Activated CD4-positive, alpha-beta T cell treated with anti-CD3 and anti-CD28 coated beads, Interleukin-2, amount 50 U/mL, for 4 hours (primary cell): ENCODE data around the gene RBBP8NL.

Experiments used
- DNase-seq, 2 experiments: peaks; one replicate each; pipeline ENCODE4 v3.0.0-alpha.2; 2020

The RBBP8NL gene

GRCh38 chr20:62461157-62461556 lies 33.8 kb upstream of the RBBP8NL start:
- no peak for DNase-seq

- DNase-seq = no peak
Measured at GRCh38 chr20:62460678-62461077, 33.3 kb upstream of the RBBP8NL start.

GRCh38 chr20:62459488-62459887 lies 32.1 kb upstream of the RBBP8NL start:
- DNase-seq = no peak

GRCh38 chr20:62458275-62459251 lies 31.2 kb upstream of the RBBP8NL start:
- no peak for DNase-seq

GRCh38 chr20:62457831-62458230 lies 30.5 kb upstream of the RBBP8NL start:
- no peak for DNase-seq

- DNase-seq = no peak
Measured at GRCh38 chr20:62457098-62457497, 29.8 kb upstream of the RBBP8NL start.

- DNase-seq = no peak
Measured at GRCh38 chr20:62455929-62456328, 28.6 kb upstream of the RBBP8NL start.

- no peak for DNase-seq
Measured at GRCh38 chr20:62454904-62455636, 27.7 kb upstream of the RBBP8NL start.

- no peak for DNase-seq
Measured at GRCh38 chr20:62453186-62453808, 26.0 kb upstream of the RBBP8NL start.

- DNase-seq = no peak
Measured at GRCh38 chr20:62452475-62453095, 25.2 kb upstream of the RBBP8NL start.

DNA sequence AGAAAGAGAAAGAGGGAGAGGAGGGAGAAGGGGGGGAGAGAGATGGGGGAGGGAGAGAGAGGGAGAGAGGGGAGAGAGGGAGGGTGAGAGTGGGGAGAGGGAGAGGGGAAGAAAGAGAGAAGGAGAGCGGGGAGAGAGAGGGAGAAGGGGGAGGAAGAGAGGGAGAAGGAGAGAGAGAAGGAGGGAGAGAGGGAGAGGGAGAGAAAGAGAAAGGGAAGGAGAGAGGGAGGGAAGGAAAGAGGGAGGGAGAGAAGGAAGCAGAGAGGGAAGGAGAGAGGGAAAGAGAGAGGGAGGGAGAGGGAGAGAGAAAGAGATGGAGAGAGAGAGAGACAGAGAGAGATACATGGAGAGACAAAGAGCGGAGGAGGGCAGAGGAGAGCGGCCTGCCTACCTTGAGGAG lies 24.6 kb upstream of the RBBP8NL start:
- DNase-seq = no peak

DNA sequence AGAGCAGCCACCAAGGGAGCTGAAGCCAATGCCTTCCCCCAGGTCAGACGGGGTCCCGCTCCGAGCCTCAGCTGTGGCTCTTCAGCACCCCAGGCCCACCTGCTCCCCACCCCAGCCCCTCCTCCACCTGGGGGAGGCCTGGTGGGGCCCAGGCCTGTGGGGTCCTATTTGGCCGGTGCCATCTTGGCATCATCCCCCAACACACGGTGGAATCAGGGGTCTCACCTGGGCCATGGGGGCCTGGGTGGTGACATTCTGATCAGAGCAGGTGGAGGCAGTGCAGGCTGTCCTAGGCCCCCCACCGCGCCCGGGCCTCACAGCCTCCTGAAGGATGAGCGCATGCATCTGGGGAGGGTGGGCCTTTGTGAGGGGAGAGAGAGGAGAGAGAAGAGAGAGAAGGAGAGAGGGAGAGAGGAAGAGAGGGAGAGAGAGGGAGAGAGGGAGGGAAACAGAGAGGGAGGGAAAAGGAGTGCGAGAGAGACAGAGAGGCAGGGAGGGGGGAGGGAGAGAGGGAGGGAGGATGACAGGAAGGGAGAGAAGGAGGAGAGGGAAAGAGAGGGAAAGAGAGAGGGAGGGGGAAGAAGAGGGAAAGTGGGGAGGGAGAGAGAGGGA lies 23.9 kb upstream of the RBBP8NL start:
- no peak for DNase-seq

GRCh38 chr20:62449951-62450691 lies 22.8 kb upstream of the RBBP8NL start:
- DNase-seq = no peak

GRCh38 chr20:62448788-62449187 lies 21.4 kb upstream of the RBBP8NL start:
- DNase-seq = no peak

DNA sequence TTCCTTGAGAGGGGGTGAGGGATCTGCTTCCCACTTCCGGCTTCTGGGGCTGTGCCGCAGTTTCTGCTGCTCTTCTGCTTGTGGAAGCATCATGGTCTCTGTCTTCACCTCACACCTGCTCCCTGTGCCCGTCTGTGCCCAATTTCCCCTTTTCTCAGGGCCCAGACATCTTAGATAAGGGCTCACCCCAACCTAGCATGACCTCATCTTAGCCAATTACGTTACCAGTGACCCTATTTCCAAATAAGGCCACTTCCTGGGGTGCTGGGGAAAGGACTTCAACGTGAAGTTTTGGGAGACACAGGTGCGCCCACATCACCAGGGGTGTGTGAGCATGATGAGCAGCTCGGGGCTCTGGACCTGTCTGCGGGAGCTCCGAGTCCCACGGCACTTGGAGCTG lies 20.7 kb upstream of the RBBP8NL start:
- no peak for DNase-seq

DNA sequence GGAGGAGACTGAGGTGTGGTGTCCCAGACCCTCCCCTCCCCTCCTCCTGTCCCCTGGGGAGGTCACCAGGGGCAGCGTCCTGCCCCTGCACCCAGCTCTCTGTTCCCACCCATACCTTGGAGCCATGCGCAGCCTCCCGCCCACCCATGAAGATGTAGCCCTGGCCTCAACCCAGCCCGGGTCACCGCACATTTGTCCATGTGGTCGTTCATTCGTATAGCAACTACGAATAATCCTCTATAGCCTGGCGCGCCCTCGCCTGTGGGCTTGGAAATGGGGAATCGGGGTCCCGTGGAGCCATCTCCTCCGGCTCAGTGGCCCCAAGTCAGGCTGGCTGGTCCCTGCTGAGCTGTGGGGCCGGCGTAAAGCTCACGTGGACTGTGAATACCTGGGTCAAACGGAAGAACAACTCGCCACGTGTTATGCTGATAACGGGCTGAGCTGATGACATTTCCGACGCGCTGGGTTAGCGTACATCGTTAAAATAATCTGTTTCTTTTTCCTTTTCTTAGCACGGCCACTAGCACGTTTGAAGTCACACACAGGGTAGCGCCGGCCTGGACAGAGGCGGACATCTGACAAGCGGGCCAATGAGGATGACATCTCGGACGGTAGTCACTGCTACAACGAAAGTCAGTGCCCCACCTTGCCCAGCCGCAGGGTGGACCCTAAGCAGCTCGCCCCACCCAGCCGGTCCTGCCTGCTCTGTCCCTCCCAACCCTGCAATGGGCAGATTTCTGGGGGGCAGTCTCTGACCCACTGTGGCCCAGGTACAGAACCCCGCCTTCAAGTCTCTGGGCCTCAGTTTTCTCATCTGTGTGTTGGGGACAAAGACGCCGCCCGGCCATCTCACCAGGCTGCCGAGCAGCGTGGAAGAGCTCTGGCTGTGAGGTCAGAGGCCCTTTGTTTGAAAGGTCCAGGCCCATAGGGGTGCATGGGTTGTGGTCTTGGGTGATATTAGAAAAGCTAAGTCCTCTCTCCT lies 19.8 kb upstream of the RBBP8NL start:
- no peak for DNase-seq

DNA sequence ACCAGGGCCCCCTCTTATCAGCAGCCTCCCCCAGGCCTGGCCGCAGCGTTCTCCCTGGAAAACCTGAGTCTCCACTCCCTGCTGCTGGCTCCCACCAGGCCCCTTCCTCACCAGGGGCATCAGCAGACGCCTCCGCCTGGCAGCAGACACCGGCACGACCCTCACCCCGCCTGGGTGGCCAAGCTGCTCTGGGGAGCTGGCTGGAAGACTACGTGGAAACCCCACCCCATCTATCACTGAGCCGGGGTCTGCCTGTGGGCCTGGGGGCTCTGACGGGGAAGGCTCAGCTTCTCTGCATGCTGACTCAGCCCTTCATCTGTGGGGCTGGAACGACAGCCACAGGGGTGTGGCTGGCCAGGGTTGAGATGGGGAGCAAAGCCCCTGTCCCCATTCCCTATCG lies 19.1 kb upstream of the RBBP8NL start:
- no peak for DNase-seq

GRCh38 chr20:62445553-62446340 lies 18.4 kb upstream of the RBBP8NL start:
- DNase-seq = no peak

- DNase-seq = no peak
Measured at GRCh38 chr20:62444286-62444685, 16.9 kb upstream of the RBBP8NL start.
